ENCODE measurements around the gene SLC19A1.

GRCh38 chr21:45579383-45580180, 37.3 kb upstream of the SLC19A1 start:
- TF ChIP-seq CTCF (IDR thresholded peaks at IDR 0.05; ENCODE audit: borderline replicate concordance, extremely low read depth, low read length, poor library complexity, severe bottlenecking) (no peak), EZH2 (IDR thresholded peaks at IDR 0.05; ENCODE audit: borderline replicate concordance, low read depth, low read length, severe bottlenecking) (no peak)
